Panc1 (cell line): ENCODE data around the gene HSP90AB1.

Experiments
- SIN3A ChIP-seq: IDR thresholded peaks from 2 replicates; pipeline ENCODE4 v1.6.1; 2012; ENCODE audit warnings: low read depth, mild to moderate bottlenecking, low read length, moderate library complexity, borderline replicate concordance; ENCODE audit not compliant: insufficient read depth
- TCF7L2 ChIP-seq: IDR thresholded peaks from 2 replicates; pipeline ENCODE4 v1.6.1; 2011; ENCODE audit warnings: mild to moderate bottlenecking, low read depth, low read length, inconsistent platforms
- TF ChIP-seq, protein P1 (sequence below): fragments of 450-650 bp; IDR thresholded peaks from 2 replicates; pipeline ENCODE4 v1.5.1; 2017; ENCODE audit warnings: mild to moderate bottlenecking
- TF ChIP-seq, protein P2 (sequence below), 2 experiments: IDR thresholded peaks; 2 replicates each; pipeline ENCODE4 v1.6.1; 2011 to 2012; ENCODE audit warnings: low read depth in 2 of 2, control low read depth in 1 of 2, low read length in 1 of 2, mild to moderate bottlenecking in 1 of 2, moderate library complexity in 1 of 2; ENCODE audit not compliant: insufficient read depth in 1 of 2

DNA sequence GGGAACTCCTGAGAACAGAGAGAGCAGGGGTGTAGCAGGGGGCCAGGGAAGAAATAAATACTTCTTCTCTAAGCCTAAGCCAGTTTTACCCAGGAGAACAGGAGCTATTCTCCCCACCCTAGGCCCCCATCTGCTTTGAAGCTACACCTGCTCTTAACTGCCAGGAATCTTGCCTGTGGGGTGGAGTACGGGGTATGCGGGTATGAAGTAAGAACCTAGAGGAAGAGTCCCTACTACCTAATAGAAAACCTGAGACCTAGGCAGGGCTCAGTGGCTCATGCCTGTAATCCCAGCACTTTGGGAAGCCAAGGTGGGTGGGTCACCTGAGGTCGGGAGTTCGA lies 22.0 kb upstream of the HSP90AB1 start:
- TF ChIP-seq, protein P1, sequence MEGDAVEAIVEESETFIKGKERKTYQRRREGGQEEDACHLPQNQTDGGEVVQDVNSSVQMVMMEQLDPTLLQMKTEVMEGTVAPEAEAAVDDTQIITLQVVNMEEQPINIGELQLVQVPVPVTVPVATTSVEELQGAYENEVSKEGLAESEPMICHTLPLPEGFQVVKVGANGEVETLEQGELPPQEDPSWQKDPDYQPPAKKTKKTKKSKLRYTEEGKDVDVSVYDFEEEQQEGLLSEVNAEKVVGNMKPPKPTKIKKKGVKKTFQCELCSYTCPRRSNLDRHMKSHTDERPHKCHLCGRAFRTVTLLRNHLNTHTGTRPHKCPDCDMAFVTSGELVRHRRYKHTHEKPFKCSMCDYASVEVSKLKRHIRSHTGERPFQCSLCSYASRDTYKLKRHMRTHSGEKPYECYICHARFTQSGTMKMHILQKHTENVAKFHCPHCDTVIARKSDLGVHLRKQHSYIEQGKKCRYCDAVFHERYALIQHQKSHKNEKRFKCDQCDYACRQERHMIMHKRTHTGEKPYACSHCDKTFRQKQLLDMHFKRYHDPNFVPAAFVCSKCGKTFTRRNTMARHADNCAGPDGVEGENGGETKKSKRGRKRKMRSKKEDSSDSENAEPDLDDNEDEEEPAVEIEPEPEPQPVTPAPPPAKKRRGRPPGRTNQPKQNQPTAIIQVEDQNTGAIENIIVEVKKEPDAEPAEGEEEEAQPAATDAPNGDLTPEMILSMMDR = no peak
- no peak for TF ChIP-seq SIN3A
- no peak for TF ChIP-seq TCF7L2
- TF ChIP-seq, protein P2, sequence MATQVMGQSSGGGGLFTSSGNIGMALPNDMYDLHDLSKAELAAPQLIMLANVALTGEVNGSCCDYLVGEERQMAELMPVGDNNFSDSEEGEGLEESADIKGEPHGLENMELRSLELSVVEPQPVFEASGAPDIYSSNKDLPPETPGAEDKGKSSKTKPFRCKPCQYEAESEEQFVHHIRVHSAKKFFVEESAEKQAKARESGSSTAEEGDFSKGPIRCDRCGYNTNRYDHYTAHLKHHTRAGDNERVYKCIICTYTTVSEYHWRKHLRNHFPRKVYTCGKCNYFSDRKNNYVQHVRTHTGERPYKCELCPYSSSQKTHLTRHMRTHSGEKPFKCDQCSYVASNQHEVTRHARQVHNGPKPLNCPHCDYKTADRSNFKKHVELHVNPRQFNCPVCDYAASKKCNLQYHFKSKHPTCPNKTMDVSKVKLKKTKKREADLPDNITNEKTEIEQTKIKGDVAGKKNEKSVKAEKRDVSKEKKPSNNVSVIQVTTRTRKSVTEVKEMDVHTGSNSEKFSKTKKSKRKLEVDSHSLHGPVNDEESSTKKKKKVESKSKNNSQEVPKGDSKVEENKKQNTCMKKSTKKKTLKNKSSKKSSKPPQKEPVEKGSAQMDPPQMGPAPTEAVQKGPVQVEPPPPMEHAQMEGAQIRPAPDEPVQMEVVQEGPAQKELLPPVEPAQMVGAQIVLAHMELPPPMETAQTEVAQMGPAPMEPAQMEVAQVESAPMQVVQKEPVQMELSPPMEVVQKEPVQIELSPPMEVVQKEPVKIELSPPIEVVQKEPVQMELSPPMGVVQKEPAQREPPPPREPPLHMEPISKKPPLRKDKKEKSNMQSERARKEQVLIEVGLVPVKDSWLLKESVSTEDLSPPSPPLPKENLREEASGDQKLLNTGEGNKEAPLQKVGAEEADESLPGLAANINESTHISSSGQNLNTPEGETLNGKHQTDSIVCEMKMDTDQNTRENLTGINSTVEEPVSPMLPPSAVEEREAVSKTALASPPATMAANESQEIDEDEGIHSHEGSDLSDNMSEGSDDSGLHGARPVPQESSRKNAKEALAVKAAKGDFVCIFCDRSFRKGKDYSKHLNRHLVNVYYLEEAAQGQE (IDR thresholded peaks at IDR 0.05; ENCODE audit: insufficient read depth in 1 of 2, low read depth in 2 of 2, low read length in 1 of 2) = no peak
